ENCODE data around the gene CSRNP3. TPM values are rescaled to one million over a fixed set of nuclear protein-coding genes. Genes with fewer than 3 reads are reported as not detected.

CSRNP3 gene
- total RNA-seq, 1 experiment from 2014 or later, result 0.41 TPM

GRCh38 chr2:165518611-165519010 is 49.1 kb downstream of the CSRNP3 start:
- Histone ChIP-seq H3K27me3 (ENCODE audit: insufficient read depth, low read depth) (no peaks in the 10 kb centered on the region), H3K27ac (no peak overlapping the region), H2AFZ (no peak overlapping the region), H3F3A (ENCODE audit: insufficient read depth, low read depth) (no peaks in the 10 kb centered on the region), H3K36me3 (ENCODE audit: low read depth) (no peaks in the 10 kb centered on the region), H3K79me2 (ENCODE audit: low read depth) (no peaks in the 10 kb centered on the region), H3K4me2 (no peak overlapping the region), H3K4me1 (replicated peaks; ENCODE audit: insufficient read depth) (no peaks in the 10 kb centered on the region), H4K20me1 (ENCODE audit: insufficient read depth) (no peaks in the 10 kb centered on the region), H3K9me3 (ENCODE audit: insufficient read depth, low read depth) (no peaks in the 10 kb centered on the region), H3K9me2 (ENCODE audit: insufficient read depth) (no peaks in the 10 kb centered on the region), H3K4me3 (no peak overlapping the region)
- ChIA-PET CTCF (no interaction called here), POLR2A (ENCODE audit: unreplicated experiment) (no interaction called here)
- intact Hi-C loops (cut with micrococcal nuclease; ENCODE audit: unreplicated experiment), result no loop called here
- DNase-seq, result no peak
- TF ChIP-seq EZH2 (IDR thresholded peaks at IDR 0.05; ENCODE audit: low read depth), result no peak
- no peak for TF ChIP-seq CTCF (conservative IDR thresholded peaks at IDR 0.05)
- BruUV-seq (replicated peaks), result no TSS peak

GRCh38 chr2:165522719-165523118 is 53.2 kb downstream of the CSRNP3 start:
- no peaks in the 10 kb centered on the region for H3K36me3 ChIP-seq (ENCODE audit: low read depth)
- CTCF ChIA-PET, result no interaction called here
- POLR2A ChIA-PET (ENCODE audit: unreplicated experiment), result no interaction called here

GRCh38 chr2:165524720-165525119 is 55.2 kb downstream of the CSRNP3 start:
- H3K4me2 ChIP-seq, result no peak overlapping the region
- H4K20me1 ChIP-seq (ENCODE audit: insufficient read depth), result no peaks in the 10 kb centered on the region
- no peaks in the 10 kb centered on the region for H3K9me2 ChIP-seq (ENCODE audit: insufficient read depth)
- no peak overlapping the region for H3K27ac ChIP-seq
- H3K79me2 ChIP-seq (ENCODE audit: low read depth), result no peaks in the 10 kb centered on the region
- TF ChIP-seq EZH2 (IDR thresholded peaks at IDR 0.05; ENCODE audit: low read depth) (no peak), CTCF (conservative IDR thresholded peaks at IDR 0.05) (no peak)
- H3K4me1 ChIP-seq (replicated peaks; ENCODE audit: insufficient read depth), result no peaks in the 10 kb centered on the region
- H3K27me3 ChIP-seq (ENCODE audit: insufficient read depth, low read depth), result no peaks in the 10 kb centered on the region
- no peak overlapping the region for H3K4me3 ChIP-seq
- H2AFZ ChIP-seq, result no peak overlapping the region
- no TSS peak for BruUV-seq (replicated peaks)
- H3K36me3 ChIP-seq (ENCODE audit: low read depth), result no peaks in the 10 kb centered on the region
- intact Hi-C loops (cut with micrococcal nuclease; ENCODE audit: unreplicated experiment), result no loop called here
- POLR2A ChIA-PET (ENCODE audit: unreplicated experiment), result no interaction called here
- DNase-seq, result no peak
- CTCF ChIA-PET, result no interaction called here
- no peaks in the 10 kb centered on the region for H3F3A ChIP-seq (ENCODE audit: insufficient read depth, low read depth)
- H3K9me3 ChIP-seq (ENCODE audit: insufficient read depth, low read depth), result no peaks in the 10 kb centered on the region

More at GRCh38 chr2:165522719-165523118, 53.2 kb downstream of the CSRNP3 start:
- Histone ChIP-seq H3F3A (ENCODE audit: insufficient read depth, low read depth) (no peaks in the 10 kb centered on the region), H3K4me3 (no peak overlapping the region), H3K27me3 (ENCODE audit: insufficient read depth, low read depth) (no peaks in the 10 kb centered on the region), H3K4me2 (no peak overlapping the region), H2AFZ (no peak overlapping the region), H3K9me3 (ENCODE audit: insufficient read depth, low read depth) (no peaks in the 10 kb centered on the region), H3K27ac (no peak overlapping the region), H3K9me2 (ENCODE audit: insufficient read depth) (no peaks in the 10 kb centered on the region), H4K20me1 (ENCODE audit: insufficient read depth) (no peaks in the 10 kb centered on the region), H3K79me2 (ENCODE audit: low read depth) (no peaks in the 10 kb centered on the region), H3K4me1 (replicated peaks; ENCODE audit: insufficient read depth) (no peaks in the 10 kb centered on the region)
- DNase-seq, result no peak
- BruUV-seq (replicated peaks), result no TSS peak
- no peak for TF ChIP-seq EZH2 (IDR thresholded peaks at IDR 0.05; ENCODE audit: low read depth)
- no peak for TF ChIP-seq CTCF (conservative IDR thresholded peaks at IDR 0.05)
- intact Hi-C loops (cut with micrococcal nuclease; ENCODE audit: unreplicated experiment), result no loop called here
